GM18519 (cell line): ENCODE results near the gene ZNF813.
A peak's percentile ranks its signal among the peaks of the same experiment; 100 is the strongest.
"Not testable (repeated sequence)": the region's sequence is repeated elsewhere in the genome, so short reads cannot be mapped to it uniquely, and the experiment has no call there.

Source experiments
- ATAC-seq: cut with Tn5 transposase; IDR thresholded peaks from one replicate; pipeline ENCODE4 v1.9.1; 2021; ENCODE audit warnings: mild to moderate bottlenecking, moderate library complexity; ENCODE audit not compliant: unreplicated experiment, low FRiP score

The ZNF813 gene

GRCh38 chr19:53467485-53468262 lies at the start of gene ZNF813:
TSS of gene ZNF813 (plus strand) at chr19:53467733. CDS start at chr19:53483823, 16,090 bp downstream.
- no peak for ATAC-seq

- ATAC-seq, result not testable (repeated sequence)
Measured at GRCh38 chr19:53420520-53421315, 46.8 kb upstream of the ZNF813 start.

DNA sequence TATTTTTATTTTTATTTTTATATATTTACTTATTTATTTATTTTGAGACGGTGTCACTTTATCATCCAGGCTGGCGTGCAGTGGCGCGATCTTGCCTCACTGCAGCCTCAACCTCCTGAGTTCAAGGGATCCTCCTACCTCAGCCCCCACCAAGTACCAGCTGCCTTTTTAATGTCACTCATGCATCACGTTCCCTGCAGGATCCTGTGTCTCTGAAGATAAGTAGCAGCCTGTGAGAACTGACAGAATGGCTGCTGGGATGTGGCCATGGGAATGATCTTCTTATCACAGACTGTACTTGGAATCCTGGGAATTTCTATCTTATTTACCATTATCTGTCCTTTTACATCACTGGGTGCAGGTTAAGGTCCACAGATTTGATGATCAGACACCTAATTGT lies 45.0 kb upstream of the ZNF813 start:
- no peak for ATAC-seq

- ATAC-seq, result not testable (repeated sequence)
Measured at GRCh38 chr19:53423074-53423473, 44.5 kb upstream of the ZNF813 start.

DNA sequence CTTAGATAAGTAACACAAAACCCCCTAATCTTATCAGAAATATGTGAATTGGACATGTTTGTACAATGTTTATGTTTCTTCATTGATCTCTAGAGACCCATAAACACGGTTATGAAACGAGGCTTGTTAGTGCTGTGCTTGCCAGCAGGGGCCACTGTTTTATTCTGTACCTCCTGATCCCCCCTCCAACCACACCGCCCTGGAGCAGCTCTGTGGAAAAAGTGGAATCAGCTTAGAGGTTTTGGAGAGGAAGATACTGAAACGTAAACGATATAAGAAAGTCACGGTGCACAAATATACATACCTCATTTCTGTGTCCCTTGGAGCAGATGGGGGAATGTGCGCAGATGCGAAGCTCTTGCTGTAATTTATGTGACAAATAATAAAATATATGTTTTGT lies 43.9 kb upstream of the ZNF813 start:
- ATAC-seq, result not testable (repeated sequence)

GRCh38 chr19:53424968-53425597 lies 42.5 kb upstream of the ZNF813 start:
- ATAC-seq, result no peak

- peak; percentile 75 for ATAC-seq
Measured at GRCh38 chr19:53431399-53432087, 36.0 kb upstream of the ZNF813 start, which contains the start of gene ZNF761. TSS of gene ZNF761 (plus strand) at chr19:53431984. CDS start at chr19:53447269, 15,285 bp downstream.

DNA sequence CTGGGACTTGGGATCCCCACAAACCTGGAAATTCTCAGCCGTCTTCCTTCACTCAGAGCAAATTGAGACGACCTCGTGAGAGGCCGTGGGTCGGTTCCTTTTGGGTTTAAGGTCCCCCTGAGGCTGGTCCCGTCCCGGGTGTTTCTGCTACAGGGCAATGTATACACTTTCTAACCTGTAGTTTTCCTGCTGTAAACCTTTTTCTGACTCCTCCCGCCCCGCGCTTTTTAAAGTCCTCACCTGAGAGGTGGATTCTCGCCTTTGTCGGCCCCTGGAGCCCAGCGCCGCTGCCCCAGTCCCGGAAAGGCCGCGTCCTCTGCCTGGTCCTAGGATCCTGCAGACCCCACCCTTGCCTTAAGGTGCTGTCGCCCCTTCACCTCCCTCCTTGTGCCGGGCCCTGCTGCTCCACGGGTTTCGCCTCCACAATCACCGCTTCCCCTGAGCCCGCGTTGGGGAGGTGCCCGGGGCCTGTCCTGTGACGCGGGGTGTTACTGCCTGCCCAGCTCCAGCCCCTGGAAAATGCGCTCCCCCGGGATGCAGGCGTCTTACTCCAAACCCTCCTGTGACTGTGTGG lies 35.4 kb upstream of the ZNF813 start:
- no peak for ATAC-seq

DNA sequence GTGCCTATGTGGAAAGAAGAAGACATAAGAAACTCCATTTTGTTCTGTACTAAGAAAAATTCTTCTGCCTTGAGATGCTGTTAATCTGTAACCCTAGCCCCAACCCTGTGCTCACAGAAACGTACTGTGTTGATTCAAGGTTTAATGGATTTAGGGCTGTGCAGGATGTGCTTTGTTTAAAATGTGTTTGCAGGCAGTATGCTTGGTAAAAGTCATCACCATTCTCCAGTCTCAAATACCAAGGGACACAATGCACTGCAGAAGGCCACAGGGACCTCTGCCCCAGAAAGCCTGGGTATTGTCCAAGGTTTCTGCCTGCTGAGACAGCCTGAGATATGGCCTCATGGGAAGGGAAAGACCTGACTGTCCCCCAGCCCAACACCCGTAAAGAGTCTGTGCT lies 23.7 kb upstream of the ZNF813 start:
- not testable (repeated sequence) for ATAC-seq

DNA sequence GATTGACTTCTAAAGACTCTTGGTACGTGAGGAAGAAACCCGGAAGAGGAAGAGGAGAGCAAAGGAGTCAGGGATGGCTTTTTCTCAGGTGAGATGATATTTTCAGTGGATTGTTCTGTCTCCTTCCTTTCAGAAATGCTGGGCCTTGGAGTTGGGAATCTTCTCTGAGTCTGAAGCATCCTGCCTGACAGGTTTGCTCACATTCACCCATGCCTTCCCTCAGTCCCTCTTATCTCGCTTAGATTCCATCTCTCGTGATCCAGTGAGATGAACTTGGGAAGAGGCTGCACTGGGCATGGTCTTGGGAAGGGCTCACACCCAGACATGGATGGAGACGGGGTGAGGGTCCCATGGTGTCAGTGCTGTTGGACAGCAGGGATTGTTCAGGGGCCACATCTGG lies 20.3 kb upstream of the ZNF813 start:
- ATAC-seq, result not testable (repeated sequence)

GRCh38 chr19:53455828-53456227 lies 11.7 kb upstream of the ZNF813 start:
- no peak for ATAC-seq

GRCh38 chr19:53460131-53460721 lies 7.3 kb upstream of the ZNF813 start:
- ATAC-seq, result not testable (repeated sequence)

DNA sequence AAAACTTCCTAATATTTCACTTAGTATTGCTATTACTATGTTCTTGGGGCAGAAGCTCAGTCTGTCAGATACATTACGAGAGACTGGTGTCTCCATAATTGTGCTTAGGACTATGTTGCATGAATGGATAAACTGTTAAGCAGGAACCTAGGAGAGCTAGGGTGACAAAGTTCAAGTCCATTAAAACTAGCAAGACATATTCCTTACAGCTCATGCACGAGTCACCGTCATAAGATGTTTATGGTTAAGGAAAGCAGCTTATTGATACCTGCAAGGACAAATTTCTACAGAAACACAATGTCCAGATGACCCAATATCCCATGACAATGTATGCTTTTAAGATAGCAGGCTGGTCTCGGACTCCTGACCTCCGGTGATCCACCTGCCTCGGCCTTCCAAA lies 5.7 kb upstream of the ZNF813 start:
- no peak for ATAC-seq

DNA sequence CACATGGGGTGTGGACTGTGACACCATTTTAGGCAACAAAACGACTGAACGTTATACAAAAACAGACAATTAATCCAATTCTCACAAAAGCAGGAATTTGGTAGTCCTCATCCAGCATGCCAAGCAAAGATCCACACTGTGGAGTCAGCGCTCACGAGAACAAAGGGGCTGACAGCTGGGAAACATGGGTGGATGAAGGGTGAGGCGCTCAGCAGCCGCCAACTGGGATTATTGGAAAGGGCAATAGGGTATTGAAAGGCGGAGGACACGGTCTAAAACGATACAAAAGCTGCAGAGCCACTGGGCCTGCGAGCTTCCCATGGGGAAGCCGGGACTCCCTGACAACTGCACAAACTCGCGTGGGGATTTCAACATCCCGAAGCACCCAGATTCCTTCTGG lies 4.7 kb upstream of the ZNF813 start:
- ATAC-seq, result no peak

DNA sequence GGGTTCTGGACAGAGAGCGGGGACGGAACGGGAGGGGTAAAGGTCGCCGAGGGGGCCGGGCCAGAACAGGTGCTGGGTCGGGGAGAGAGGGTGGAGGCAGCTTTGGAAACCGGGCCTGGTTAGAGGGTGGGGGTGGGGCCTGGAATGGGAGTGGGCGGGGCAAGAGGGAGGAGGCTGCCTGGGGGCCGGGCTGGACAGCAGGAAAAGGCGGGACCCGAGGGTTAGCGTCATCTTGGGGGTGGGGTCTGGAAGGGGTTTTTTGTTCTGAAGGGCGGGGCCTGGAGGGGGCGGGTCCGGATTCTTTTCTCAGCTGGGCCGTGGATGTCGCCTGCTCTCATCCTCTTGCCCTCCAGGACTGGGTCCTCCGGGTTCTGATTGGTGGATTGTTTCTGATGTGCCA lies 4.3 kb upstream of the ZNF813 start:
- ATAC-seq, result no peak

DNA sequence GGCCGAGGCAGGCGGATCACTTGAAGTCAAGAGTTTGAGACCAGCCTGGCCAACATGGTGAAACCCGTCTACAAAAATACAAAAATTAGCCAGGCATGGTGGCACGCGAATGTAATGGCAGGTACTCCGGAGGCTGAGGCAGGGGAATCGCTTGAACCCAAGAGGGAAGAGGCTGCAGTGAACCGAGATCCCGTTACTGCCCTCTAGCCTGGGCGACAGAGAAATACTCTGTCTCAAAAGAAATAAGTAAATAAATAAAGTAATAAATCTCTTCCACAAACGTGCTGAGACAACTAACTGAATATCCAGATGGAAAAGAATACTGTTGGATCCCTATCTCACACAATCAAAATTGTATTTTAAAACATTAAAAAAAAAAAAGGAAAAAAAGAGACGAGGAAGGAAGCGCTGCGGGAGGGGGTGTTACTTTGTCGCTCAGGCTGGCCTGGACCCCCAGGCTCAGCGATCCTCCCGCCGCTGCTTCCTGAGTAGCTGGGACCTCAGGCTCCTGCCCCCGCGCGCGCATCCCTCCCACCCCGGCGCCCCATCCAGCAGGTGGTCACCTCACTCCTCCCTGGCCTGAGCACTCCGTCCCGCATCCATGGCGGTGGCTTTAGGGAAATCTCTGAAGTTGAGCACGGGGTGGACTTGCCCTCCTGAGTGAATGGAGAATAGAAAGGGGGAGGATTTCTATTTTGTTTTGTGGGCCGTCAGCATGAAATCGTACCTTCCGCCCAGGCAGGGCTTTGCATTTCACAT lies 628 bp upstream of the ZNF813 start:
- ATAC-seq, result no peak

- ATAC-seq, result not testable (repeated sequence)
Measured at GRCh38 chr19:53468628-53469027, 1.1 kb downstream of the ZNF813 start.

DNA sequence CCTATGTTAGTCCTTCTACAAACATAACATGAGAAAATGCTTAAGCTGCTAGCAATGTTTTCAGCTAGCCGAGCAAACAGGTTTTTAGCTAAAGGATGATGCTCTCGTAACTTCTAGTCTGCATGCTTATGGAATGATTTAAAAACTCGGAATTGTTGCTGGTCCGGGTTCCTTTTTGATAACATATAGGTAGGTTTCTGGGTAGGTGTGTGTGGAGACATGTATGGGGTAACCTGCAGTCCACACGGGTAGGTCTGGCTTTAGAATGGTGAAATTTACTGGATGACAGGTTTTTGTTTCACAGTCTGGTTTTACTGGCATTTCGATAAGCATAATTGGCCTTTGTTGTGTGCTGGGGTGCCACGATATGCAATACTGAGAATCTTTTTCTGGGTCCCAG lies 4.4 kb downstream of the ZNF813 start:
- no peak for ATAC-seq

DNA sequence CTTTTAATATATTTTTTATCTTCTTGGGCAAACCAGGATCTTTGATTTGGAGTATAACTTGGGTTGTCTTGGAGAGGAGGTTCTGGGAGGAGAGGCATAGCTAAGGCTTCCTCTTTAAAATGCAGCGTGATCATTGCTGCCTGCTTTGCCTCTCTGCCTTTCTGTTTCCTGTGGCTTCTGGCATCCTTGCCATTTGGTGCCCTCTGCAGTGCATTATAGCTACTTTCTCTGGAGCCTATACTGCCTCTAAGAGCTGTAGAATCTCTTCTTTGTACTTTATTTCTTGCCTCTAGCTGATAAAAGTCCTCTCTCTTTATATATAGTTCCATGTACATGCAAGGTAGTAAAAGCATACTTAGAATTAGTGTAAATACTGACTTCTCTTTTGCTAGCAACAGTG lies 7.3 kb downstream of the ZNF813 start:
- not testable (repeated sequence) for ATAC-seq
